Body of pancreas (tissue), 4 donors: ENCODE measurements around the gene SLC9A9. TPM values are rescaled to one million over a fixed set of nuclear protein-coding genes. Genes with fewer than 3 reads are reported as not detected.

Experiments
- ATAC-seq: fragments of 150-250 bp; one replicate; pipeline ENCODE4 v1.9.1; 2016
- DNase-seq, 4 donors: peaks; one replicate each; pipeline ENCODE4 v3.0.0-alpha.2; 2019
- H3K27ac ChIP-seq, 4 donors: fragments of 200-600 bp; sonication (generic); 1 replicate in 3 of 4; 2 replicates in 1 of 4; pipeline versions ENCODE4 v1.5.1 to v1.6.1; 2016 to 2019; ENCODE audit warnings: mild to moderate bottlenecking in 1 of 4, mixed read lengths in 1 of 4, moderate library complexity in 1 of 4
- H3K27me3 ChIP-seq, 2 donors: fragments of 200-600 bp; sonication (generic); one replicate each; pipeline ENCODE4 v1.6.0; 2016; ENCODE audit warnings: mild to moderate bottlenecking in 1 of 2
- H3K36me3 ChIP-seq, 2 donors: fragments of 200-600 bp; sonication (generic); replicated peaks in 1 of 2; 2 replicates each; pipeline ENCODE4 v1.5.1; 2016; ENCODE audit warnings: low read depth in 2 of 2; ENCODE audit not compliant: insufficient read depth in 1 of 2
- H3K4me1 ChIP-seq: fragments of 200-600 bp; sonication (generic); one replicate; pipeline ENCODE4 v1.6.0; 2016
- H3K4me3 ChIP-seq, 2 donors: fragments of 200-600 bp; sonication (generic); 1 replicate in 1 of 2; 2 replicates in 1 of 2; pipeline ENCODE4 v1.5.1; 2016 to 2019
- H3K9me3 ChIP-seq, 3 donors: fragments of 200-600 bp; sonication (generic); 1 replicate in 2 of 3; 2 replicates in 1 of 3; pipeline ENCODE4 v1.5.1; 2016
- POLR2A ChIP-seq, 3 donors: fragments of 450-650 bp; IDR thresholded peaks; one replicate each; pipeline ENCODE4 v1.6.1; 2016; ENCODE audit warnings: antibody characterized with exemption in 3 of 3, mild to moderate bottlenecking in 2 of 3
- WGBS, 2 donors: methylation state at CpG; one replicate each; pipeline ENCODE4 v1.1.5; 2017; 5-methylcytosine and 5-hydroxymethylcytosine counted together
- intact Hi-C: fragments of 100-400 bp; cut with DNase I; formaldehyde crosslinking; loops from one replicate; pipeline ENCODE4 v1.15.1; 2023
- total RNA-seq, 2 donors: library from RNA; depleted of rRNA; stranded (reverse); fragments of >200 nt; gene quantifications; one replicate each; pipeline ENCODE4 v1.1.0, GENCODE V29; 2016
- TF ChIP-seq, protein P1 (sequence below), 7 experiments: fragments of 450-650 bp in 4 of 7; fragments of 200-600 bp in 3 of 7; sonication (generic) in 3 of 7; IDR thresholded peaks; one replicate each; pipeline ENCODE4 v1.5.1; 2016 to 2019; ENCODE audit warnings: antibody characterized with exemption in 7 of 7

SLC9A9 gene
- total RNA-seq, 2 donors from 2014 or later, result 1.6 to 2.3 TPM

DNA sequence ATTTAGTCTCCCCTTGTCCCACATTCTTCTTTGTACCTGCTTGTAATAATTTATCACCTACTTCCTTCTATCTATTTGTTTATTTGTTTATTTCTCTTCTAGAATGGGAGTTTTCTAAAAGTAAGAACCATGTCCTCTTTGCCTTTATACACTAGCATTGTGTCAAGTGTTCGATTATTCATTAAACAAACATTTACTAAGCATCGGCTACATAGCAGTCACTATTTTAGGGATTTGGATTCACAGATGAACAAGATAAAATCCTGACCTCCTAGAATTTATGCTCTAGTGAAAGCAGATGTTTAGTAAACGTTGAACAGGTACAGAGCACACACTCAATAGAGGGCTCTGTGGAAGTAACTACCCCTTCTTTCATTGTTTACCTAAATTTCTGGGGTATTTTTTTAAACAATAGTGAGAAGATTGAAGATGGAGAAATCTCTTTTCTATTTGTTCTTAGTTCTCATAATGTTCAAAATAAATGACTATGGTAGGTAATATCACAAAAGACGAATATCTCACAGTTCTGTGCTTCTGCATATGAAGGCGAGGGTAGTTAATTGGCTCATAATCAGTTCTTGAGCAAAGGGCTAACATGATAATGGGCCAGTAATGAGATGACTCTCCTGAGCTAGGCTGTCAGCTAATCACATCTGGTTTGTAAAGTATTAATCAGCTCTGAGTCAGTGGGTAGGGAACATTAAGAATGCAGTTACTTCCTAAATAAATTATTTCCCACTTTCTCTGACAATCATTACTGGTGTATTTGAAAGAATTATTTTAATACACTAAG lies 111.9 kb downstream of the SLC9A9 start:
- no peak overlapping the region for H3K4me3 ChIP-seq
- DNase-seq (no peak), ATAC-seq (no peak)
- no peaks in the 10 kb centered on the region for H3K27me3 ChIP-seq
- H3K27ac ChIP-seq, result no peak overlapping the region
- H3K9me3 ChIP-seq, result no peaks in the 10 kb centered on the region
- WGBS, 2 donors, result 34 to 45% methylated on average over 5 of the region's 5 CpGs
- no peak for TF ChIP-seq POLR2A (IDR thresholded peaks at IDR 0.05)
- TF ChIP-seq, protein P1, sequence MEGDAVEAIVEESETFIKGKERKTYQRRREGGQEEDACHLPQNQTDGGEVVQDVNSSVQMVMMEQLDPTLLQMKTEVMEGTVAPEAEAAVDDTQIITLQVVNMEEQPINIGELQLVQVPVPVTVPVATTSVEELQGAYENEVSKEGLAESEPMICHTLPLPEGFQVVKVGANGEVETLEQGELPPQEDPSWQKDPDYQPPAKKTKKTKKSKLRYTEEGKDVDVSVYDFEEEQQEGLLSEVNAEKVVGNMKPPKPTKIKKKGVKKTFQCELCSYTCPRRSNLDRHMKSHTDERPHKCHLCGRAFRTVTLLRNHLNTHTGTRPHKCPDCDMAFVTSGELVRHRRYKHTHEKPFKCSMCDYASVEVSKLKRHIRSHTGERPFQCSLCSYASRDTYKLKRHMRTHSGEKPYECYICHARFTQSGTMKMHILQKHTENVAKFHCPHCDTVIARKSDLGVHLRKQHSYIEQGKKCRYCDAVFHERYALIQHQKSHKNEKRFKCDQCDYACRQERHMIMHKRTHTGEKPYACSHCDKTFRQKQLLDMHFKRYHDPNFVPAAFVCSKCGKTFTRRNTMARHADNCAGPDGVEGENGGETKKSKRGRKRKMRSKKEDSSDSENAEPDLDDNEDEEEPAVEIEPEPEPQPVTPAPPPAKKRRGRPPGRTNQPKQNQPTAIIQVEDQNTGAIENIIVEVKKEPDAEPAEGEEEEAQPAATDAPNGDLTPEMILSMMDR (IDR thresholded peaks at IDR 0.05), result no peak
- intact Hi-C loops, result no loop called here
- no peaks in the 10 kb centered on the region for H3K36me3 ChIP-seq
- no peaks in the 10 kb centered on the region for H3K4me1 ChIP-seq

GRCh38 chr3:143731776-143732175 lies 116.5 kb downstream of the SLC9A9 start:
- no peak for ATAC-seq
- Histone ChIP-seq H3K27me3 (no peaks in the 10 kb centered on the region), H3K9me3 (no peaks in the 10 kb centered on the region), H3K4me3 (no peak overlapping the region), H3K27ac (no peak overlapping the region), H3K36me3 (no peaks in the 10 kb centered on the region), H3K4me1 (no peaks in the 10 kb centered on the region)
- 71 to 82% methylated on average over 2 of the region's 2 CpGs for WGBS, 2 donors
- peak in 3 of 4 donors; percentile 15 to 42 (median 18) for DNase-seq
- TF ChIP-seq, protein P1 (IDR thresholded peaks at IDR 0.05), result no peak
- no peak for TF ChIP-seq POLR2A (IDR thresholded peaks at IDR 0.05)
- intact Hi-C loops, result no loop called here

DNA sequence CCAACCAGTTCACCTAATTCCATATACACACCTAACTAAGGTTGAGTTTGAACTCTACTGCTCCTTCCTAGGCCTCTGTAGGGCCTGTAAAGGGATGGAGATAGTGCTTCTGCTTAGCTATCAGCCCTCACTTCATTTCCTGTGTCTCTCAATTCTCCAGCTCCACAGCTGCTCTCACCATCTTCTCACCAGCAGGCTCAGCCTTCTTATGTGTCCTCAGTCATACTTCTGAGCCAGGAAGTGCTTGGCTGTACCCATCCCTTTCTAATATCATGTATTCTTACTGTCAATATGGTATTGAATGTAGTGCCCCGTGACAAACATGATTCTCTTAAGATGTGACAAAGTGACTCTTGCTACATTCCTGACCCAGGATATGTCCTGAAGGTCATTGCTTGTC lies 116.9 kb downstream of the SLC9A9 start:
- no peak overlapping the region for H3K4me3 ChIP-seq
- TF ChIP-seq, protein P1 (IDR thresholded peaks at IDR 0.05), result no peak
- no peak for TF ChIP-seq POLR2A (IDR thresholded peaks at IDR 0.05)
- H3K27ac ChIP-seq, result no peak overlapping the region
- 62 to 66% methylated on average over 1 of the region's 1 CpG for WGBS, 2 donors
- intact Hi-C loops, result no loop called here
- DNase-seq, result no peak
- no peaks in the 10 kb centered on the region for H3K27me3 ChIP-seq
- no peaks in the 10 kb centered on the region for H3K4me1 ChIP-seq
- no peak for ATAC-seq
- H3K36me3 ChIP-seq, result no peaks in the 10 kb centered on the region
- no peaks in the 10 kb centered on the region for H3K9me3 ChIP-seq

DNA sequence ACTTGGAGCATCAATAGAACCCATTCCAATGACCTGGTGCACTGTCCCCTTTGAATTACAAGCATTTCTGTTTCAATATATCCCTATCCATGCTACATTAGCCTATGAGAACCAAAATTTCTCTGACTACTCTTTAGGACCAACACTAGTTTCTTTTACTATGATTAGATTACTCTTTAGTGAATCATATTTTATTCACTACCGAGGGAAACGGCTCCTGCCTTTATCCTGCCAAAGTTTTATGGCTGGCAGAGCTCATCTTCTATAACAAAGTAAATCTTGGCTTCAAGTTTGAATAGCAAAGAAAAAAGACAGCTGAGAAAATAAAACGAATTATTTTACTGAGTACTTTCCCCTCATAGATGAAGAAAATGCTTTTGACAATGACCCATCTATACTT lies 120.9 kb downstream of the SLC9A9 start:
- no peak overlapping the region for H3K4me3 ChIP-seq
- 32 to 39% methylated on average over 3 of the region's 3 CpGs for WGBS, 2 donors
- no peaks in the 10 kb centered on the region for H3K36me3 ChIP-seq
- no peak for ATAC-seq
- no peak for TF ChIP-seq POLR2A (IDR thresholded peaks at IDR 0.05)
- TF ChIP-seq, protein P1 (IDR thresholded peaks at IDR 0.05), result no peak
- no peaks in the 10 kb centered on the region for H3K9me3 ChIP-seq
- no peaks in the 10 kb centered on the region for H3K27me3 ChIP-seq
- intact Hi-C loops, result no loop called here
- H3K4me1 ChIP-seq, result no peaks in the 10 kb centered on the region
- DNase-seq, result no peak
- H3K27ac ChIP-seq, result no peak overlapping the region

GRCh38 chr3:143726727-143727126 lies 121.5 kb downstream of the SLC9A9 start:
- Histone ChIP-seq H3K4me3 (no peak overlapping the region), H3K27ac (no peak overlapping the region), H3K9me3 (no peaks in the 10 kb centered on the region), H3K27me3 (no peaks in the 10 kb centered on the region), H3K4me1 (no peaks in the 10 kb centered on the region), H3K36me3 (no peaks in the 10 kb centered on the region)
- intact Hi-C loops, result no loop called here
- DNase-seq (no peak), ATAC-seq (no peak)
- TF ChIP-seq POLR2A (IDR thresholded peaks at IDR 0.05), result no peak
- TF ChIP-seq, protein P1 (IDR thresholded peaks at IDR 0.05), result no peak
- WGBS, 2 donors, result 25 to 39% methylated on average over 1 of the region's 1 CpG
